Mesenchymal stem cell (in vitro differentiated cells and primary cell): ENCODE measurements around the gene TBC1D19.

ENCODE experiments used
- DNase-seq: peaks from one replicate; pipeline ENCODE4 v3.0.0-alpha.2; 2013
- H2AFZ ChIP-seq: one replicate; pipeline ENCODE4 v1.6.1; 2013; ENCODE audit warnings: low read depth, mild to moderate bottlenecking, control low read depth, inconsistent platforms, low read length, moderate library complexity
- H2AK5ac ChIP-seq: 2 replicates; pipeline ENCODE4 v1.6.1; 2013; ENCODE audit warnings: low read length, moderate library complexity, mild to moderate bottlenecking, inconsistent platforms; ENCODE audit not compliant: severe bottlenecking
- H2BK120ac ChIP-seq: one replicate; pipeline ENCODE4 v1.6.1; 2013; ENCODE audit warnings: low read depth, mild to moderate bottlenecking, inconsistent platforms, low read length, moderate library complexity
- H2BK12ac ChIP-seq, 2 experiments: one replicate each; pipeline ENCODE4 v1.6.1; 2013; ENCODE audit warnings: inconsistent platforms in 2 of 2, low read length in 2 of 2, mild to moderate bottlenecking in 2 of 2, moderate library complexity in 2 of 2, control low read depth in 1 of 2
- H2BK15ac ChIP-seq: one replicate; pipeline ENCODE4 v1.6.1; 2013; ENCODE audit warnings: mild to moderate bottlenecking, low read depth, inconsistent platforms; ENCODE audit not compliant: poor library complexity, severe bottlenecking
- H2BK5ac ChIP-seq: 2 replicates; pipeline ENCODE4 v1.6.1; 2013; ENCODE audit warnings: low read depth, mild to moderate bottlenecking, low read length, control low read depth, inconsistent platforms; ENCODE audit not compliant: poor library complexity, severe bottlenecking
- H3K14ac ChIP-seq, 2 experiments: one replicate each; pipeline ENCODE4 v1.6.1; 2013; ENCODE audit warnings: inconsistent platforms in 2 of 2, low read length in 2 of 2, control low read depth in 1 of 2, mild to moderate bottlenecking in 1 of 2, moderate library complexity in 1 of 2
- H3K18ac ChIP-seq, 2 experiments: one replicate each; pipeline ENCODE4 v1.6.1; 2013; ENCODE audit warnings: inconsistent platforms in 2 of 2, low read length in 2 of 2, control low read depth in 1 of 2, low read depth in 1 of 2, mild to moderate bottlenecking in 1 of 2
- H3K23ac ChIP-seq, 2 experiments: one replicate each; pipeline ENCODE4 v1.6.1; 2013; ENCODE audit warnings: inconsistent platforms in 2 of 2, low read length in 2 of 2, mild to moderate bottlenecking in 2 of 2, moderate library complexity in 2 of 2, control low read depth in 1 of 2
- H3K27ac ChIP-seq: 2 replicates; pipeline ENCODE4 v1.5.1; 2013; ENCODE audit warnings: mild to moderate bottlenecking, moderate library complexity, low read length, control low read depth, inconsistent platforms; ENCODE audit not compliant: poor library complexity, severe bottlenecking
- H3K27me3 ChIP-seq, 2 experiments: 2 replicates each; pipeline versions ENCODE4 v1.6.1 to v1.7.0; 2013; ENCODE audit warnings: low read length in 2 of 2, mild to moderate bottlenecking in 2 of 2, moderate library complexity in 2 of 2, control low read depth in 1 of 2, inconsistent platforms in 1 of 2; ENCODE audit not compliant: control insufficient read depth in 1 of 2, insufficient read depth in 1 of 2
- H3K36me3 ChIP-seq, 2 experiments: 2 replicates each; pipeline versions ENCODE4 v1.6.1 to v1.7.0; 2013; ENCODE audit warnings: low read length in 2 of 2, control low read depth in 1 of 2, inconsistent platforms in 1 of 2, low read depth in 1 of 2, mild to moderate bottlenecking in 1 of 2; ENCODE audit not compliant: insufficient read depth in 2 of 2, control insufficient read depth in 1 of 2
- H3K4ac ChIP-seq, 2 experiments: one replicate each; pipeline ENCODE4 v1.6.1; 2013; ENCODE audit warnings: inconsistent platforms in 2 of 2, low read length in 2 of 2, mild to moderate bottlenecking in 2 of 2, moderate library complexity in 2 of 2, control low read depth in 1 of 2, low read depth in 1 of 2
- H3K4me1 ChIP-seq: 2 replicates; pipeline ENCODE4 v1.6.1; 2013; ENCODE audit warnings: low read depth, low read length, control low read depth; ENCODE audit not compliant: control insufficient read depth, insufficient read depth
- H3K4me2 ChIP-seq: 2 replicates; pipeline ENCODE4 v1.6.1; 2013; ENCODE audit warnings: low read length, mild to moderate bottlenecking, inconsistent platforms; ENCODE audit not compliant: poor library complexity, severe bottlenecking
- H3K4me3 ChIP-seq, 2 experiments: 2 replicates each; pipeline versions ENCODE4 v1.5.1 to v1.7.0; 2013; ENCODE audit warnings: low read length in 2 of 2, mild to moderate bottlenecking in 2 of 2, control low read depth in 1 of 2, low read depth in 1 of 2; ENCODE audit not compliant: insufficient read depth in 1 of 2
- H3K79me1 ChIP-seq: replicated peaks from 2 replicates; pipeline ENCODE4 v1.6.1; 2013; ENCODE audit warnings: mild to moderate bottlenecking, control low read depth, low read length, inconsistent platforms; ENCODE audit not compliant: poor library complexity, severe bottlenecking
- H3K9ac ChIP-seq: 2 replicates; pipeline ENCODE4 v1.7.0; 2013; ENCODE audit warnings: mild to moderate bottlenecking, low read length, moderate library complexity
- H3K9me3 ChIP-seq: 2 replicates; pipeline ENCODE4 v1.7.0; 2013; ENCODE audit warnings: mild to moderate bottlenecking, low read length; ENCODE audit not compliant: control insufficient read depth
- H4K8ac ChIP-seq: one replicate; pipeline ENCODE4 v1.6.1; 2013; ENCODE audit warnings: inconsistent platforms, mild to moderate bottlenecking, low read length, moderate library complexity
- H4K91ac ChIP-seq: one replicate; pipeline ENCODE4 v1.6.1; 2013; ENCODE audit warnings: mild to moderate bottlenecking, low read length, inconsistent platforms
- WGBS: methylation state at CpG from one replicate; pipeline ENCODE4 v1.1.7; 2013; ENCODE audit warnings: mixed read lengths; 5-methylcytosine and 5-hydroxymethylcytosine counted together

Gene TBC1D19

GRCh38 chr4:26701095-26701494 is 117.2 kb downstream of the TBC1D19 start:
- WGBS, result no CpG with 5 or more reads among the region's 2 CpGs
- Histone ChIP-seq H2BK120ac (no peak overlapping the region), H3K23ac (no peak overlapping the region)

GRCh38 chr4:26701786-26702227 is 117.9 kb downstream of the TBC1D19 start:
- no peak overlapping the region for H3K4ac ChIP-seq
- H3K27me3 ChIP-seq, result no peaks in the 10 kb centered on the region
- H3K4me2 ChIP-seq, result no peak overlapping the region
- H4K8ac ChIP-seq, result no peak overlapping the region
- no peak overlapping the region for H3K18ac ChIP-seq
- H2BK120ac ChIP-seq, result no peak overlapping the region
- H3K27ac ChIP-seq, result no peak overlapping the region
- no peaks in the 10 kb centered on the region for H3K9me3 ChIP-seq
- peaks cover 2% of the 10 kb centered on the region for H3K79me1 ChIP-seq
- H2BK5ac ChIP-seq, result no peak overlapping the region
- no peaks in the 10 kb centered on the region for H3K4me1 ChIP-seq
- H2AK5ac ChIP-seq, result no peak overlapping the region
- no peak overlapping the region for H4K91ac ChIP-seq
- no peak overlapping the region for H2AFZ ChIP-seq
- H2BK12ac ChIP-seq, result no peak overlapping the region
- no peak overlapping the region for H3K9ac ChIP-seq
- peak; percentile 26 for DNase-seq
- no peak overlapping the region for H3K23ac ChIP-seq
- no peak overlapping the region for H2BK15ac ChIP-seq
- H3K36me3 ChIP-seq, result no peaks in the 10 kb centered on the region
- no peak overlapping the region for H3K14ac ChIP-seq
- H3K4me3 ChIP-seq, result no peak overlapping the region

More at GRCh38 chr4:26701095-26701494, 117.2 kb downstream of the TBC1D19 start:
- H4K91ac ChIP-seq, result no peak overlapping the region
- H3K4ac ChIP-seq, result no peak overlapping the region
- DNase-seq, result no peak
- no peak overlapping the region for H3K18ac ChIP-seq
- no peaks in the 10 kb centered on the region for H3K9me3 ChIP-seq
- H3K27ac ChIP-seq, result no peak overlapping the region
- H4K8ac ChIP-seq, result no peak overlapping the region
- no peak overlapping the region for H3K4me2 ChIP-seq
- peaks cover 2% of the 10 kb centered on the region for H3K79me1 ChIP-seq
- no peaks in the 10 kb centered on the region for H3K27me3 ChIP-seq
- H2BK12ac ChIP-seq, result no peak overlapping the region
- no peak overlapping the region for H2BK5ac ChIP-seq
- no peak overlapping the region for H2AFZ ChIP-seq
- H3K4me1 ChIP-seq, result no peaks in the 10 kb centered on the region
- H3K36me3 ChIP-seq, result no peaks in the 10 kb centered on the region
- no peak overlapping the region for H2AK5ac ChIP-seq
- no peak overlapping the region for H3K14ac ChIP-seq
- no peak overlapping the region for H2BK15ac ChIP-seq
- no peak overlapping the region for H3K9ac ChIP-seq
- H3K4me3 ChIP-seq, result no peak overlapping the region

GRCh38 chr4:26707342-26707741 is 123.5 kb downstream of the TBC1D19 start:
- Histone ChIP-seq H3K14ac (no peak overlapping the region), H3K27me3 (no peaks in the 10 kb centered on the region), H3K4me3 (no peak overlapping the region), H3K36me3 (peaks cover 0 to 9% of the 10 kb centered on the region in 2 experiments), H4K91ac (no peak overlapping the region), H3K9me3 (peaks cover 6% of the 10 kb centered on the region), H4K8ac (no peak overlapping the region), H2BK12ac (no peak overlapping the region), H3K18ac (no peak overlapping the region), H2AK5ac (no peak overlapping the region), H3K9ac (no peak overlapping the region), H3K79me1 (peaks cover 4% of the 10 kb centered on the region), H2AFZ (no peak overlapping the region), H3K4me1 (no peaks in the 10 kb centered on the region), H2BK120ac (no peak overlapping the region), H2BK15ac (no peak overlapping the region), H3K4me2 (no peak overlapping the region), H3K27ac (no peak overlapping the region), H3K23ac (no peak overlapping the region), H2BK5ac (no peak overlapping the region), H3K4ac (no peak overlapping the region)
- no CpG with 5 or more reads among the region's 1 CpG for WGBS
- DNase-seq, result no peak

- no peak overlapping the region for H3K4ac ChIP-seq
- no peak overlapping the region for H2AK5ac ChIP-seq
- H3K9me3 ChIP-seq, result peaks cover 6% of the 10 kb centered on the region
- no peak overlapping the region for H3K4me3 ChIP-seq
- WGBS, result 100% methylated on average over 1 of the region's 2 CpGs
- no peak overlapping the region for H4K91ac ChIP-seq
- H3K36me3 ChIP-seq, result peaks cover 0 to 9% of the 10 kb centered on the region in 2 experiments
- H3K4me1 ChIP-seq, result no peaks in the 10 kb centered on the region
- no peak overlapping the region for H3K9ac ChIP-seq
- H2AFZ ChIP-seq, result no peak overlapping the region
- H3K14ac ChIP-seq, result no peak overlapping the region
- no peaks in the 10 kb centered on the region for H3K27me3 ChIP-seq
- no peak overlapping the region for H2BK120ac ChIP-seq
- H4K8ac ChIP-seq, result no peak overlapping the region
- no peak overlapping the region for H2BK12ac ChIP-seq
- peaks cover 5% of the 10 kb centered on the region for H3K79me1 ChIP-seq
- H2BK15ac ChIP-seq, result no peak overlapping the region
- DNase-seq, result no peak
- H3K23ac ChIP-seq, result no peak overlapping the region
- no peak overlapping the region for H3K4me2 ChIP-seq
- no peak overlapping the region for H2BK5ac ChIP-seq
- H3K27ac ChIP-seq, result no peak overlapping the region
- H3K18ac ChIP-seq, result no peak overlapping the region
These were observed 125.4 kb downstream of the TBC1D19 start for GRCh38 chr4:26709246-26709645.
